ENCODE measurements around the gene GABRR2. TPM values are rescaled to one million over a fixed set of nuclear protein-coding genes. Genes with fewer than 3 reads are reported as not detected.

Gene GABRR2
- total RNA-seq, 4 donors from 2014 or later = 0.89 TPM; not detected in 3

- Histone ChIP-seq H3K4me1 (peaks cover 29% of the 10 kb centered on the region), H3K9me3 (no peaks in the 10 kb centered on the region), H3K4me3 (peak within 1 kb of the TSS; percentile 82), H3K36me3 (no peaks in the 10 kb centered on the region), H3K27me3 (no peaks in the 10 kb centered on the region), H3K27ac (peak within 1 kb of the TSS; percentile 97)
- TF ChIP-seq EP300 (IDR thresholded peaks at IDR 0.05) (no peak), POLR2AphosphoS5 (IDR thresholded peaks at IDR 0.05) (peak; percentile 10 to 40 (median 25)), CTCF (IDR thresholded peaks at IDR 0.05) (no peak), POLR2A (IDR thresholded peaks at IDR 0.05) (peak; percentile 92 to 94)
- peak; percentile 95 for DNase-seq (ENCODE audit: low spot score in 2 of 2)
- WGBS = 0% methylated on average over 2 of the region's 102 CpGs
Observed at GRCh38 chr6:89352278-89353117, 37.4 kb upstream of the GABRR2 start, which contains the start of gene UBE2J1. Gene UBE2J1 (minus strand): TSS chr6:89352722. CDS start chr6:89352569, 153 bp downstream.

GRCh38 chr6:89351671-89352277, 36.7 kb upstream of the GABRR2 start:
- Histone ChIP-seq H3K36me3 (no peaks in the 10 kb centered on the region), H3K27ac (peak overlapping the region; percentile 97), H3K9me3 (no peaks in the 10 kb centered on the region), H3K27me3 (no peaks in the 10 kb centered on the region), H3K4me1 (peaks cover 30% of the 10 kb centered on the region), H3K4me3 (peak overlapping the region; percentile 82)
- TF ChIP-seq POLR2AphosphoS5 (IDR thresholded peaks at IDR 0.05) (no peak), POLR2A (IDR thresholded peaks at IDR 0.05) (no peak), EP300 (IDR thresholded peaks at IDR 0.05) (no peak), CTCF (IDR thresholded peaks at IDR 0.05) (no peak)
- WGBS = 2% methylated on average over 12 of the region's 12 CpGs
- DNase-seq (ENCODE audit: low spot score in 2 of 2) = no peak

GRCh38 chr6:89350281-89350966, 35.3 kb upstream of the GABRR2 start:
- Histone ChIP-seq H3K27me3 (no peaks in the 10 kb centered on the region), H3K9me3 (no peaks in the 10 kb centered on the region), H3K4me3 (peak overlapping the region; percentile 82), H3K27ac (no peak overlapping the region), H3K36me3 (no peaks in the 10 kb centered on the region), H3K4me1 (peaks cover 30% of the 10 kb centered on the region)
- no peak for DNase-seq (ENCODE audit: low spot score in 2 of 2)
- 51% methylated on average over 4 of the region's 4 CpGs for WGBS
- TF ChIP-seq POLR2AphosphoS5 (IDR thresholded peaks at IDR 0.05) (no peak), EP300 (IDR thresholded peaks at IDR 0.05) (no peak), POLR2A (IDR thresholded peaks at IDR 0.05) (no peak), CTCF (IDR thresholded peaks at IDR 0.05) (no peak)

GRCh38 chr6:89348372-89348771, 33.3 kb upstream of the GABRR2 start:
- no peak overlapping the region for H3K27ac ChIP-seq
- no peaks in the 10 kb centered on the region for H3K9me3 ChIP-seq
- 95% methylated on average over 1 of the region's 1 CpG for WGBS
- peaks cover 28% of the 10 kb centered on the region for H3K4me1 ChIP-seq
- DNase-seq (ENCODE audit: low spot score in 2 of 2) = no peak
- no peaks in the 10 kb centered on the region for H3K27me3 ChIP-seq
- H3K4me3 ChIP-seq = no peak overlapping the region
- TF ChIP-seq EP300 (IDR thresholded peaks at IDR 0.05) (no peak), POLR2A (IDR thresholded peaks at IDR 0.05) (no peak), CTCF (IDR thresholded peaks at IDR 0.05) (no peak), POLR2AphosphoS5 (IDR thresholded peaks at IDR 0.05) (no peak)
- no peaks in the 10 kb centered on the region for H3K36me3 ChIP-seq
